ENCODE results near the gene PDCD2L.
"Not testable (repeated sequence)": the region's sequence is repeated elsewhere in the genome, so short reads cannot be mapped to it uniquely, and the experiment has no call there.

The PDCD2L gene

DNA sequence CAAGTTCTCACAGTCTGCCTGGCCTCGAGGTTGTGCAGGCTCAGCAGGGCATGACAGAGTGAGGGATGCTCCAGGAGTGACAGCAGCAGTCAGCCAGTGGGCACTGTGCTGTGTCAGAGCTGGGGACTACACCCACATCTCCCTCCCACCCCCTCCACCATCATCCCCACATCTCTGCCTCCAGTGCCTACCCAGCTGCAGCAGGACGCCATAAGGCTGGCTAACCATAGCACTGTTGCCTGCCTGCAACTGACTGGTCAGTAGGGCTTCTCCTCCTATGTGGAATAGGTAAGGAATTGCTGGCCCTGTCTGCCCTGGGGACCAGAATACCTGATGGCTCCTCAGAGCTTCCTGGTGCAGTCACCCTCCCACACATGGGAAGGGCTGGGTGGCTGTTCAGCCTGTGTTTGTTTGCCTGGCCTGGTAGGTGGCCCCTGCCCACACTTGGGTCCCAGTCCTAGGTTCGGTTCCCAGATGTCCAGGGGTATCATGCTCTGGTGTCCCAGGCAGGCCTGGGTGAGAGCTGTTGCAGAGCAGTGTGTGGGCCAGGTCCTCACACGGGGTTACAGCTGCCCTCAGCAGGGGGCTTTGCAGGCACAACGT lies 23.5 kb upstream of the PDCD2L start:
- DNase-seq, result no peak

DNA sequence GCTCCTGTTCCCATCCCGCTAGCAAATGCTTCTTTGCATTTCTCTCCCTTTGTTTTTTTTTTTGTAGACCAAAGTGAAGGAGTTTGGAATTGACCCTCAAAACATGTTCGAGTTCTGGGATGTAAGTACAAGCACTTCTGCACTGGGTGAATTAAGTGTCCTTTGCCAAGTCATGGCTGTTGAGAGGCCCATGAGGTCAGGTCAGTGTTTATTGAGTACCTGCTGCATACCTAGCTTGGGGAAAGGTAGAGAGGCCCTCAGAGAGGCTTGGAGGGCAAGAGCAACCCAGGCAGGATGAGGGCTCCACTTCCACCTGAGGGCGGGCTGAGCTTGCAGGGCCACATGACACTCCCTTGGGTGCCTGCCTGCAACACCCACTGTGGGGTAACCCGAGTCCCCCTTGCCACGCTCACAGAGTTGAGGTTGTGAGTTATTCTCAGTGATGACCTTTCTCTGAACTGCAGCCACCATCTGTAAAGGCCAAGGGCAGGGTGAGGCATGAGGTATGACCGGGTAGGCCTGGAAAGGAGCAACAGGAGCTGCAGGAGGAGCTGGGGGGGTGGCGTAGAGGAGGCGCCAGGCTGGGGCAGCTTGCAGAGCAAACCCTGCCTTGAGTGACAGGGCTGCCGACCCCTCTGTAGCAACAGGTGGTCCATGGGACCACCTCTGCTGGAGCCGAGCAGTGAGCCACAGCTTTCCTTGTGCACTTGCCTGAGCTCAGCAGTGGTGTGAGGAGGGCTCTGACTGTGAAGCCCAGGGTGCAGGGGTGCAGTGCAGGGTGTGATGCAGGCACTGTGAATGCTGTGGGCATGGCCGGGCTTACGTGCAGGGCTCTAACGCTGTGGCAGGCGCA lies 22.6 kb upstream of the PDCD2L start:
- DNase-seq, result no peak

DNA sequence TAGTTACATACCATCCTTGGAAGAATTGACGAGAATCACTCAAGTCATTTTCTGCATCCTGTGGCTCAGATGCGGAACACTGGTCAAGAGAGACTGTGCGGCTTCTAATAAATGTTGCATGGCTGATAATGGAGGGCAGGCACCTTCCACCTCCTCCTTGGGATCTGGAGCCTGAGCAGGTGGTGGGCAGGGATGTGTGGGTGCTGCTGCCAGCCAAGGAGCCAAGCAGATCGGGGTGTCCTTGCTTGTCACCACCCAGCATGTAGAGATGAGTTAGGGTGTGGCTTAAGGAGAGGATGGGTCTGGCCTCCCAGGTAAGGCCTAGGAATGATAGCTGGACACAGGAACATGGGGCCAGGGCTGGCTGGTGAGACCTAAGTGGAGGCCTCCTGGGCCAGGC lies 21.7 kb upstream of the PDCD2L start:
- no peak for DNase-seq

- no peak for DNase-seq
Observed at GRCh38 chr19:34383599-34383998, 20.6 kb upstream of the PDCD2L start.

DNA sequence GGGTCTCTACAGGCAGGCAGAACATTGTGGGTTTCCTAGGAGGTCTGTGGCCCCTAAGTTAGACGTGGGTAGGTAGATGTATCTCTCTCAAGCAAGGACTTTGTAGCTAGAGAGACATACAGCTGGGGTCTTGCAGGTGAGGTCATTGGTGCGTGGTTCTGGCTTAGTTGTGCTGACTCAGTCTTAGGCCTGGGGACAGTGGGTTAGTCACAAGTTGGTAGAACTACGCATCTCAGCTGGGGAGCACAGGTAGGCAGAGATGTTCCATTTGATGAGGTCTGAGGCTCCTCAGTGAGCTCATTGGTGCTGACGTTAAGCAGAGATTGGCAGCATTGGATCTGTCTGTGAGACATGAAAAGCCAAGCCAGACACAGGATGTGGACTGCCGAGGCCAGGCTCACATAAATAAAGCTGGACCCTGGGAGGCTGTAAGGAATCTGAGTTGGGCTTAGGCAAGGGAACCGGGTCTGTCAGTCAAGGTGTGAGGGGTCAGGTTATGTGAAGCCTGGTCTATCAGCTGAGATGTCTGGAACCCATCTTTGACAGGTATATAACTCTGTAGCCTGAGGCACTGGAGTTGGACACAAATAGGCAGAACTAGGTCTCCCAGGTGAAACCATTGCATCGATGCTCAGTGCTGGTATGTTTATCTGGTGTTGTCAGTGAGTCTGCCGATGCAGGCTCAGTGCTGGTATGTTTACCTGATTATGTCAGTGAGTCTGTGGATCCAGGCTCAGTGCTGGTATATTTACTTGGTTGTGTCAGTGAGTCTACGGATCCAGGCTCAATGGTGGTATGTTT lies 17.4 kb upstream of the PDCD2L start:
- DNase-seq, result no peak

DNA sequence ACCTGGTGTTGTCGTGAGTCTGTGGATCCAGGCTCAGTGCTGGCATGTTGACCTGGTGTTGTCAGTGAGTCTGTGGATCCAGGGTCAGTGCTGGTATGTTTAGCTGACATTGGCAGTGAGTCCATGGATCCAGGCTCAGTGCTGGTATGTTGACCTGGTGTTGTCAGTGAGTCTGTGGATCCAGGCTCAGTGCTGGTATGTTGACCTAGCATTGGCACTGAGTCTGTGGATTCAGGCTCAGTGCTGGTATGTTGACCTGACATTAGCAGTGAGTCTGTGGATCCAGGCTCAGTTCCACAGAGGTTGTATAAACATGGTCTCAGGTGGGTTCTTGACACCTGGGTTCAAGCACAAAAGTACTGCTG lies 16.8 kb upstream of the PDCD2L start:
- no peak for DNase-seq

DNA sequence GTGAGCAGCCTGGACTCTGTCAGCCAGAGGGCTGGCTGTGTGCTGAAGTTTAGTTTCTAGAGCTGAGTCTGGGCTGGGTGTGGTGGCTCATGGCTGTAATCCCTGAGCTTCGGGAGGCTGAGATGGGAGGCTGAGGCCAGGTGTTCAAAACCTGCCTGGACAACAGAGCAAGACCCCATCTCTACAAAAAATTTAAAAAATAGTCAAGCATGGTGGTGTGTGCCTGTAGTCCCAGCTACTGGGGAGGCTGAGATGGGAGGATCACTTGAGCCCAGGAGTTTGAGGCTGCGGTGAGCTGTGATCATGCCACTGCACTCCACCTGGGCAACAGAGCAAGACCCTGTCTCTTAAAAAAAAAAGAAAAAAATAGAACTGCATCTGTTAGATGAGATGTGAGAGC lies 15.5 kb upstream of the PDCD2L start:
- DNase-seq, result not testable (repeated sequence)

- no peak for DNase-seq
Observed at GRCh38 chr19:34391813-34392212, 12.4 kb upstream of the PDCD2L start.

- DNase-seq, result no peak
Observed at GRCh38 chr19:34393031-34393430, 11.2 kb upstream of the PDCD2L start.

DNA sequence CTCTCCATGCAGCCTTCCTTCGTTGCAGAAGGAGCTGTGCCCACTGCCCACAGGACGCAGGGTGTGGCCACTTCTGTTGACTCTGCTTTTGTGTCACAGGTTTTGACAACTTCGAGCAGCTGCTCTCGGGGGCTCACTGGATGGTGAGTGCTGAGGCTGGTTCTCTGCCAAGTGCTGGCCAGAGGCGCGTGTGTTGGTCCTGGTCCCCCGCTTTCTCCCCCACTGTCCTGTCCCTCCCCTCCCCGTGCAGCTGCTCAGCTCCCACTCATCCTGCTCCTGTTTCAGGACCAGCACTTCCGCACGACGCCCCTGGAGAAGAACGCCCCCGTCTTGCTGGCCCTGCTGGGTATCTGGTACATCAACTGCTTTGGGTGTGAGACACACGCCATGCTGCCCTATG lies 10.6 kb upstream of the PDCD2L start:
- DNase-seq, result peak in 1 of 2 experiments; percentile 3

GRCh38 chr19:34397853-34398252 lies 6.3 kb upstream of the PDCD2L start:
- DNase-seq, result no peak

DNA sequence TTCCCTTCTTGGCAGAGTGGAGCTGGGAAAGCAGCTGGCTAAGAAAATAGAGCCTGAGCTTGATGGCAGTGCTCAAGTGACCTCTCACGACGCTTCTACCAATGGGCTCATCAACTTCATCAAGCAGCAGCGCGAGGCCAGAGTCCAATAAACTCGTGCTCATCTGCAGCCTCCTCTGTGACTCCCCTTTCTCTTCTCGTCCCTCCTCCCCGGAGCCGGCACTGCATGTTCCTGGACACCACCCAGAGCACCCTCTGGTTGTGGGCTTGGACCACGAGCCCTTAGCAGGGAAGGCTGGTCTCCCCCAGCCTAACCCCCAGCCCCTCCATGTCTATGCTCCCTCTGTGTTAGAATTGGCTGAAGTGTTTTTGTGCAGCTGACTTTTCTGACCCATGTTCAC lies 4.3 kb upstream of the PDCD2L start:
- no peak for DNase-seq

- DNase-seq, result not testable (repeated sequence)
Observed at GRCh38 chr19:34400844-34401243, 3.4 kb upstream of the PDCD2L start.

- DNase-seq, result peak in 1 of 2 experiments; percentile 16
Observed at GRCh38 chr19:34402074-34402600, 2.1 kb upstream of the PDCD2L start.

DNA sequence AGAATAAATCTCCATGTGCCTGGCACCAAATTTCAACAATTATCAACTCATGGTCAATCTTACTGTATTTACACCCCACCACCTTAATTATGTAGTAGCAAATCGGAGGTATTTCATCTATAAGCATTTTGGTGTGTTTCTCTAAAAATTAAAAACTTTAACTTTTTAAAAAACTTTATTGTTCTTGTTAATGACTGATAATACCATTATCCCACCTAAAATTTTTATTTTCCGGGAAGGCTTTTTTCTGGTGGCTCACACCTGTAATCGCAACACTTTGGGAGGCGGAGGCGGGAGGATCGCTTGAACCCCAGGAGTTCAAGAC lies 453 bp upstream of the PDCD2L start:
- DNase-seq, result no peak

DNA sequence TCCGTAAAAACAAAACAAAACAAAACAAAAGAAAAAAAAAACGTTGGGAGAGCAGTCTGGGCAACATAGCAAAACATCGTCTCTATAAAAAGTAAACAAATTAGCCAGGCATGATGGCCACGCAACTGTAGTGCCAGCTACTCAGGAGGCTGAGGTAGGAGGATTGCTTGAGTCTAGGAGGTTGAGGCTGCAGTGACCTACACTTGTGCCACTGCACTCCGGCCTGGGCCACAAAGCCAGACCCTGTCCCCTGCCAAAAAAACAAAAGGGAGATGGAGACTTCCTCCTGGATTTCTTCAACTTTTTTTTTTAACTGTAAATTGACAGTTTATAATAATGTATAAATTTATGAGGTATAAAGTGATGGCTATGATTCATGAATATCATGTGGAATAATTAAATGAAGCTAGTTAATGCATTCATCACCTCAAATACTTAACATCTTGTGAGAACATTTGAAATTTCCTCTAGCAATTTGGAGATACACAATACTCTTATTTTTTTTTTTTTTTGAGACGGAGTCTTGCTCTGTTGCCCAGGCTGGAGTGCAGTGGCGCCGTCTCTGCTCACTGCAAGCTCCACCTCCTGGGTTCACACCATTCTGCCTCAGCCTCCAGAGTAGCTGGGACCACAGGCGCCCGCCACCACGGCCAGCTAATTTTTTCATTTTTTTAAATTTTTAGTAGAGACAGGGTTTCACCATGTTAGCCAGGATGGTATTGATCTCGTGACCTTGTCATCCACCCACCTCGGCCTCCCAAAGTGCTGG lies 1.9 kb downstream of the PDCD2L start:
- no peak for DNase-seq

DNA sequence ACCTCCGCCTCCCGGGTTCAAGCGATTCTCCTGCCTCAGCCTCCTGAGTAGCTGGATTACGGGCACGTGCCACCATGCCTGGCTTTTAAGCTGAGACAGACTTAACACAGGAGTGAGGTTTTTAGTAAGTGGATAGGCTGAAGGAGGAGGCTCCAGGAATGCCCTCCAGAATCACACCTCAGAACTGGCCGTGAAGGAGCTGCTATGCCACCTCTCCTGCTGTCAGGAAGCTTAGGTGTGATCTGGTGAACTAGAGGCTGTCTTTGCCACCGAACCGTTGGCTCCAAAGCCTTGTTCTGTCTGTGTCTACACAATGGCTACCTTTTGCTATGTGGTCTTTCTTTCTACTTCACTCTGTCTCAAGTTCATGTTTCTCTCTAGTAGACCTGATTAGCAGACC lies 4.2 kb downstream of the PDCD2L start:
- DNase-seq, result no peak

DNA sequence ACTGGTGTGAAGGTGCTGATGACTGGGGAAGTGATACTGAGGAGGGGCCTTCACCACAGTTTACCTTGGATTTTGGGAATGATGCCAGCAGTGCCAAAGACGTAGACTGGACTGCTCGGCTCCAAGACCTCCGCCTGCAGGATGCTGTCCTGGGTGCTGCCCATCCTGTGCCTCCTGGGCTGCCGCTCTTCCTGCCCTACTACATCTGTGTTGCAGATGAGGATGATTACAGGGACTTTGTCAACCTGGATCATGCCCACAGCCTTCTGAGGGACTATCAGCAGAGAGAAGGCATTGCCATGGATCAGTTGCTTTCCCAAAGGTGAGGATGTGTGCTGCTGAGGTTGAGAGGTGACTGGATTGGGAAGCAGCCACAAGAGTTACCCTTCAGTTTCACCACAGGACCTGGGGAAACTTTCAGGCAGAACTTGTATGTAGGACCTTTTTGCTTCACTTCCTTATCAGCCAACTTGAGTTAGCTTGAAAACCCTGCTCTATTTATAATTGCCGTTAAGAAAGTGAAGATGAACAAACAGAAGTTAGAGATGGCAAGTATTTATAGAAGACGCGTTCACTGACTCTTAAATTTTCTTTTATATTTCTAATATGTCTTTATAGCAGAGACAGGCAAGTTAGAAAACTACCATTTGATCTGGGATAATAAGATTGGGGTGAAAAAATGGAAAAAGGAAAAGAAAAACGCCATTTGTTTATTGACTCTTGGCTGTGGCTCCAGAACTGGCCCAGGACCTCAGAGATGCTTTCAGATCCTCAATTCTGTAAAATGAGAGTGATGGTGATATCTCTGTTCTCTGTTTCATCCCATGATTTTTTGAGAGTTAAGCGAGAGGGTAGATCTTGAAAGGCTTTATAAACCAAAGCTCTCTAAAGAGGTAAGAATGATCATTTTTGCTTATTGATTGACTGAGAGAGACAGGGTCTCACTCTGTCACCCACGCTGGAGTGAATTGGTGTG lies 5.3 kb downstream of the PDCD2L start:
- DNase-seq, result no peak

GRCh38 chr19:34411216-34411615 lies 7.0 kb downstream of the PDCD2L start:
- DNase-seq, result no peak

DNA sequence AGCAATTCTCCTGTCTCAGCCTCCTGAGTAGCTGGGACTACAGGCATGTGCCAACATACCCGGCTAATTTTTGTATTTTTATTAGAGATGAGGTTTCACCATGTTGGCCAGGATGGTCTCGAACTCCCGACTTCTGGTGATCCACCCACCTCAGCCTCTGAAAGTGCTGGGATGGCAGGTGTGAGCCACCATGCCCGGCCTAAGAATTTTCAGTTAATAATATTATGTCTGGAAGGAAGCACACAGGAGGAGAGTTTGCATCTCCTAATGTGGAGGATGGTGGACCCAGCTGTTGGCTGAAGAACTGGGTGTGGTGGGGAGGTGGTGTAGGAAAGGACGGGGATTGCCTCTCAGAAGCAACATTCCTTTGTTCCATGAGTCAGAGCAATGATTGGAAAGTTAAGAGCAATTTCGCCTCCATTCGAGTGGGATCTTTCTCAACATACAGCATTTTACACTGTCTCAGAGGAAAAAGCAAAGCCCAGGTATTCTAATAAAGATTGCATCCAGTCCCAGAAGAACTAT lies 11.9 kb downstream of the PDCD2L start:
- no peak for DNase-seq

- DNase-seq, result no peak
Observed at GRCh38 chr19:34418300-34418699, 14.1 kb downstream of the PDCD2L start.

All from NCI-H2081 (cell line).